ENCODE data around the gene NPEPL1. TPM values are rescaled to one million over a fixed set of nuclear protein-coding genes. Genes with fewer than 3 reads are reported as not detected.

The NPEPL1 gene
- total and polyA plus RNA-seq, 9 donors: 6.2 to 41.0 (median 33.9) TPM

DNA sequence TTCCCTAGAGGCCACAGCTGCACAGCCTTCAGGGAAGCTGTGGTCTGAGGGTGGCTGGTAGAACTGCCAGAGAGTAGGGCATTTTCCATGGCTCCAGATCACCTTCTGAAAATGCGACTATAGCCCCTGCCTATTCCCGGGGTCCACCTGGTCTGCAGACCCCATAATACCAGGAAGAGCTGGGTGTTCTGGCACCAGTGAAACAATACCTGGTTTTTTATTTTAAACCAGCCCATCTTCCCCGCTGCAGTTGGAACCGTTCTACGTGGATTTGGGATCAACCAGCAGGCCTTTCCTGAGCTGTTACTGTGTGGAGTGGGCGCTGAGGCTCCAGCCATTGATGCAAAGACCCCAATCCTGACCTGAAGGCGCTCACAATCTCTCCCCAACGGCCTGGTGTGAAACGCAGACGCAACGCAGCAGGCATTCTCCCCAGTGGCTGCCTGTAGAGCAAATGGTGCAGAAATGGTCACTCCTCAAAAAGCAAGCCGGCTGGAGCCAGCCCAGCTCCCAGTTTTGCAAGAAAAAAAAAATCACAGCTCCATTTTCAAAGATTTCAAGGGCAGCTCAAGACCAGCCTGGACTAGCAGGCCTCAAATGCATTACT lies 11.3 kb downstream of the NPEPL1 start:
- no peak overlapping the region for H3K27ac ChIP-seq
- no peaks in the 10 kb centered on the region for H3K4me1 ChIP-seq (ENCODE audit: insufficient read depth)
- intact Hi-C loops (cut with DNase I): no loop called here
- H3K4me3 ChIP-seq: no peak overlapping the region
- DNase-seq: peak in 2 of 5 donors; percentile 4 to 13
- TF ChIP-seq EP300 (IDR thresholded peaks at IDR 0.05) (no peak), POLR2A (IDR thresholded peaks at IDR 0.05) (no peak)
- TF ChIP-seq, protein P1, sequence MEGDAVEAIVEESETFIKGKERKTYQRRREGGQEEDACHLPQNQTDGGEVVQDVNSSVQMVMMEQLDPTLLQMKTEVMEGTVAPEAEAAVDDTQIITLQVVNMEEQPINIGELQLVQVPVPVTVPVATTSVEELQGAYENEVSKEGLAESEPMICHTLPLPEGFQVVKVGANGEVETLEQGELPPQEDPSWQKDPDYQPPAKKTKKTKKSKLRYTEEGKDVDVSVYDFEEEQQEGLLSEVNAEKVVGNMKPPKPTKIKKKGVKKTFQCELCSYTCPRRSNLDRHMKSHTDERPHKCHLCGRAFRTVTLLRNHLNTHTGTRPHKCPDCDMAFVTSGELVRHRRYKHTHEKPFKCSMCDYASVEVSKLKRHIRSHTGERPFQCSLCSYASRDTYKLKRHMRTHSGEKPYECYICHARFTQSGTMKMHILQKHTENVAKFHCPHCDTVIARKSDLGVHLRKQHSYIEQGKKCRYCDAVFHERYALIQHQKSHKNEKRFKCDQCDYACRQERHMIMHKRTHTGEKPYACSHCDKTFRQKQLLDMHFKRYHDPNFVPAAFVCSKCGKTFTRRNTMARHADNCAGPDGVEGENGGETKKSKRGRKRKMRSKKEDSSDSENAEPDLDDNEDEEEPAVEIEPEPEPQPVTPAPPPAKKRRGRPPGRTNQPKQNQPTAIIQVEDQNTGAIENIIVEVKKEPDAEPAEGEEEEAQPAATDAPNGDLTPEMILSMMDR (IDR thresholded peaks at IDR 0.05): no peak
- no peaks in the 10 kb centered on the region for H3K27me3 ChIP-seq
- WGBS, 3 donors: 94 to 99% (median 96%) methylated on average over 12 of the region's 12 CpGs
- no peaks in the 10 kb centered on the region for H3K9me3 ChIP-seq
- H3K36me3 ChIP-seq: no peaks in the 10 kb centered on the region

GRCh38 chr20:58705208-58705926 lies 12.8 kb downstream of the NPEPL1 start:
- H3K27me3 ChIP-seq: no peaks in the 10 kb centered on the region
- no peak for TF ChIP-seq EP300 (IDR thresholded peaks at IDR 0.05)
- TF ChIP-seq POLR2A (IDR thresholded peaks at IDR 0.05): no peak
- TF ChIP-seq, protein P1 (IDR thresholded peaks at IDR 0.05): no peak
- no peaks in the 10 kb centered on the region for H3K36me3 ChIP-seq
- no peaks in the 10 kb centered on the region for H3K4me1 ChIP-seq (ENCODE audit: insufficient read depth)
- no peak overlapping the region for H3K27ac ChIP-seq
- intact Hi-C loops (cut with DNase I): no loop called here
- WGBS, 3 donors: 91% methylated on average over 14 of the region's 14 CpGs
- no peaks in the 10 kb centered on the region for H3K9me3 ChIP-seq
- peak in 1 of 5 donors; percentile 8 for DNase-seq
- H3K4me3 ChIP-seq: no peak overlapping the region

DNA sequence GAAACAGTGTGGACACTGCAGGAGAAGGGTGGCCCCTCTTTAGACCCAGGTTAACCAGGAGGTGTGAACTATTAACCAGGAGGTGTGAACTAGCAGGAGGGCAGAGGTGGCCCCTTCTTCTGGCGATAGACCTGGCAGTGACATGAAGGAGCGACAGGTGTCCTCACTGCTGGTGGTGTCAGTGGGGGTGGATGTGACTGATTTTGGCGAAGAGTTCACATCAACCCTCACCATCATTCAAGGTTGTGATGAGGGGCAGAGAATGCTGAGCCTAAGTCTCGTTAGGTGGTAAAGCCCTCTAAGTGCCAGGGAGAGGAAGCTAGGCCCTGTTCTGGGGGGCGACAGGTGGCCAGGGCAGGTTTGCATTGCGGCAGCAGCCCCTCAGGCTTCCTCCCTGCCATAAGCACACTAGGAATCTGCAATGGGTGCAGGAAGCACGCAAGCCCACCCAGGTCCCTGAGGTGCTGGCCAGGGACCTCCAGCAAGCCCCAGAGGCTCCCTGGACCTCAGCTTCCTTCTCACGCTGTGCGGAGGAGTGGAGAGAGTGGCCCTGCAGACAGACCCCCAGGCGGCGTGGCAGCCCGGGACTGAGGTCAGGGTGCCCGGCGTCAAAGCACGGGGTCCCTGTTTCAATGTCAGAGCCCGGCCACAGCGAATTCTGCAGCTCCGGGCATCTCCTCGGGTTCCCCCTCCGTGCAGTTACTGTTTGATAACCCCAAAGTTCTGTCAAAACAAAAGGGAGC lies 13.7 kb downstream of the NPEPL1 start:
- no peaks in the 10 kb centered on the region for H3K36me3 ChIP-seq
- 84 to 92% (median 86%) methylated on average over 20 of the region's 20 CpGs for WGBS, 3 donors
- intact Hi-C loops (cut with DNase I): loop anchor here in 1 of 4 donors (1.0 kb wide), 1 partner anchor 41 kb away; no protein-coding TSS in a partner anchor
- H3K27me3 ChIP-seq: no peaks in the 10 kb centered on the region
- no peaks in the 10 kb centered on the region for H3K4me1 ChIP-seq (ENCODE audit: insufficient read depth)
- TF ChIP-seq POLR2A (IDR thresholded peaks at IDR 0.05) (no peak), EP300 (IDR thresholded peaks at IDR 0.05) (no peak)
- TF ChIP-seq, protein P1 (IDR thresholded peaks at IDR 0.05): no peak
- no peaks in the 10 kb centered on the region for H3K9me3 ChIP-seq
- H3K27ac ChIP-seq: no peak overlapping the region
- H3K4me3 ChIP-seq: no peak overlapping the region
- DNase-seq: peak in 2 of 5 donors; percentile 5 to 17

GRCh38 chr20:58706975-58707681 lies 14.5 kb downstream of the NPEPL1 start:
- no peaks in the 10 kb centered on the region for H3K4me1 ChIP-seq (ENCODE audit: insufficient read depth)
- intact Hi-C loops (cut with DNase I): loop anchor here in 1 of 4 donors (1.0 kb wide), 1 partner anchor 42 kb away; no protein-coding TSS in a partner anchor
- no peak overlapping the region for H3K27ac ChIP-seq
- H3K9me3 ChIP-seq: no peaks in the 10 kb centered on the region
- TF ChIP-seq EP300 (IDR thresholded peaks at IDR 0.05): no peak
- TF ChIP-seq, protein P1 (IDR thresholded peaks at IDR 0.05): no peak
- no peak for TF ChIP-seq POLR2A (IDR thresholded peaks at IDR 0.05)
- peak in 2 of 5 donors; percentile 7 to 14 for DNase-seq
- WGBS, 3 donors: 94 to 97% (median 95%) methylated on average over 23 of the region's 23 CpGs
- no peaks in the 10 kb centered on the region for H3K27me3 ChIP-seq
- H3K36me3 ChIP-seq: no peaks in the 10 kb centered on the region
- H3K4me3 ChIP-seq: no peak overlapping the region
